ENCODE data around the gene SLFNL1. TPM values are rescaled to one million over a fixed set of nuclear protein-coding genes. Genes with fewer than 3 reads are reported as not detected.

The SLFNL1 gene
- total RNA-seq, 1 experiment from 2014 or later = 0.11 TPM

- H3K23me2 ChIP-seq (ENCODE audit: insufficient read length, low read depth, low read length, poor library complexity, severe bottlenecking) = no peaks in the 10 kb centered on the region
- no peak overlapping the region for H4K5ac ChIP-seq (ENCODE audit: insufficient read length, low read depth, low read length)
- no peak overlapping the region for H3K18ac ChIP-seq (ENCODE audit: insufficient read length, low read depth, low read length)
- Mint-ChIP-seq H3K4me1 (peaks cover 11 to 12% of the 10 kb centered on the region in 2 experiments), H3K27me3 (ENCODE audit: low read depth) (peaks cover 23% of the 10 kb centered on the region), H3K36me3 (ENCODE audit: insufficient read depth in 1 of 3, low read depth in 3 of 3) (peaks cover 13 to 21% (median 18%) of the 10 kb centered on the region in 3 experiments), H3K4me3 (no peak overlapping the region), H3K27ac (peak overlapping the region in 1 of 3 experiments; percentile 44; a peak in 1 of 7 replicates), H3K9me3 (no peaks in the 10 kb centered on the region)
- peak; percentile 31; the same call in 2 of the 3 replicates for TF ChIP-seq CTCF (conservative IDR thresholded peaks at IDR 0.05)
- H2BK20ac ChIP-seq (ENCODE audit: low read depth, low read length, poor library complexity, severe bottlenecking) = no peak overlapping the region
- no peak overlapping the region for H3K23ac ChIP-seq (ENCODE audit: insufficient read length, low read depth, low read length)
- H2AK5ac ChIP-seq (ENCODE audit: insufficient read length, low read length) = no peak overlapping the region
- no peaks in the 10 kb centered on the region for H3K79me1 ChIP-seq (ENCODE audit: insufficient read depth, low read depth, low read length, poor library complexity, severe bottlenecking)
- H3K4me1 ChIP-seq (ENCODE audit: insufficient read depth, low read length) = no peaks in the 10 kb centered on the region
- no peak overlapping the region for H4K8ac ChIP-seq (replicated peaks; ENCODE audit: insufficient read length, low read depth, low read length)
- no peaks in the 10 kb centered on the region for H3K27me3 ChIP-seq (ENCODE audit: insufficient read depth, low read length)
- no peak overlapping the region for H3K9ac ChIP-seq (ENCODE audit: extremely low read depth, insufficient read length, low read length)
- H3K79me2 ChIP-seq (ENCODE audit: insufficient read depth, low read length) = no peaks in the 10 kb centered on the region
- DNase-seq = no peak
- no peak overlapping the region for H2BK5ac ChIP-seq (ENCODE audit: insufficient read length, low read length)
- no peak overlapping the region for H3T11ph ChIP-seq (ENCODE audit: low read length)
- no peak overlapping the region for H3K4ac ChIP-seq (ENCODE audit: low read depth, low read length)
- no peak overlapping the region for H2BK12ac ChIP-seq (ENCODE audit: insufficient read length, low read depth, low read length)
- no peaks in the 10 kb centered on the region for H3K9me3 ChIP-seq (ENCODE audit: control insufficient read depth, low read depth, low read length)
- no peak overlapping the region for H2BK15ac ChIP-seq (ENCODE audit: low read depth, low read length)
- no peak overlapping the region for H2BK120ac ChIP-seq (ENCODE audit: low read depth, low read length, poor library complexity, severe bottlenecking)
- H4K91ac ChIP-seq (ENCODE audit: insufficient read length, low read depth, low read length) = no peak overlapping the region
- no peak overlapping the region for H3K27ac ChIP-seq (ENCODE audit: insufficient read length, low read depth, low read length)
- no CpG with 5 or more reads among the region's 2 CpGs for WGBS (ENCODE audit: extremely low coverage, insufficient read length, low lambda C conversion rate)
- H3K4me2 ChIP-seq (ENCODE audit: insufficient read depth, insufficient read length, low read length) = no peak overlapping the region
- no peaks in the 10 kb centered on the region for H4K20me1 ChIP-seq (ENCODE audit: control insufficient read depth, insufficient read depth, insufficient read length)
- no peak overlapping the region for H3K56ac ChIP-seq (ENCODE audit: insufficient read length, low read depth, low read length)
- no peak overlapping the region for H2AFZ ChIP-seq (ENCODE audit: low read length)
- no peak overlapping the region for H3K14ac ChIP-seq (ENCODE audit: insufficient read depth, low read length)
These were observed 3.4 kb upstream of the SLFNL1 start for GRCh38 chr1:41024953-41025352.

Data from H9 (cell line).